Measurements from ENCODE around the gene PRPF8.

The PRPF8 gene

DNA sequence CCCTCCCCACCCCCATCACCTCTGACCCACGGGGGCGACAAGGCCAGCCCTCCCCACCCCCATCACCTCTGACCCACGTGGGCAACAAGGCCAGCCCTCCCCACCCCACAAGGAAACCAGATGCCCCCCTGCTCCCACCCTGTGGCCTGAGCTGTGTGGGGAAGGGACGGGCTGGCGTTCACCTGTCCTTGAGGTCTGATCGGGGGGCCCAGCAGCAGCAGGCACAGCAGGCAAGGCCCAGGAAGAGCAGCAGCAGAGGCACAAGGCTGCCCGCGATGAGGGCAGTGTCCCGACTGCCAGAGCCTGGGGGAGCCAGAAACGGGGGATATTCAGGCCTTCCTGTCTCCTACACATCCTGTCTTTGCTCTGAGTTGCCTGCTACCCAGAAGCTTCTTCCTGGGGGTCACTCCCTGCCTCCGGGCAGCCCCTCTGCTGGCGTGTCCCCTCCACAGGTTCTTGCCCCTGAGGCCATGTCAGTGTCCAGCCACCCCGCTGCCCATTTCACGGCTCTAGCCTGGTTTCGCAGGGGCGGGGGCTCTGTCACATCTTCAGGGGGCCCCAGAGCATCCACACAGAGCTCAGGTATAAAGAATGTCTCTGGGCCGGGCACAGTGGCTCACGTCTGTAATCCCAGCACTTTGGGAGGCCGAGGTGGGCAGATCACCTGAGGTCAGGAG, 45.9 kb downstream of the PRPF8 start:
- no peaks in the 10 kb centered on the region for H3K27me3 ChIP-seq (ENCODE audit: control insufficient read depth in 5 of 5, insufficient read depth in 4 of 5, low read length in 5 of 5)
- peaks cover 1 to 13% (median 12%) of the 10 kb centered on the region in 5 donors for H3K4me1 ChIP-seq (ENCODE audit: control insufficient read depth in 5 of 5, insufficient read depth in 5 of 5, low read length in 5 of 5)
- H3K27ac ChIP-seq (ENCODE audit: low read depth, low read length) = no peak overlapping the region
- H3K9me3 ChIP-seq (ENCODE audit: control insufficient read depth in 5 of 5, low read length in 5 of 5) = no peaks in the 10 kb centered on the region
- peaks cover 0 to 59% (median 32%) of the 10 kb centered on the region in 5 donors for H3K36me3 ChIP-seq (ENCODE audit: control insufficient read depth in 5 of 5, insufficient read depth in 5 of 5, low read length in 5 of 5)
- H3K4me3 ChIP-seq (ENCODE audit: low read depth in 1 of 5, low read length in 5 of 5) = no peak overlapping the region
- H3K9ac ChIP-seq (ENCODE audit: low read length in 5 of 5) = peak overlapping the region in 1 of 5 donors; percentile 25

DNA sequence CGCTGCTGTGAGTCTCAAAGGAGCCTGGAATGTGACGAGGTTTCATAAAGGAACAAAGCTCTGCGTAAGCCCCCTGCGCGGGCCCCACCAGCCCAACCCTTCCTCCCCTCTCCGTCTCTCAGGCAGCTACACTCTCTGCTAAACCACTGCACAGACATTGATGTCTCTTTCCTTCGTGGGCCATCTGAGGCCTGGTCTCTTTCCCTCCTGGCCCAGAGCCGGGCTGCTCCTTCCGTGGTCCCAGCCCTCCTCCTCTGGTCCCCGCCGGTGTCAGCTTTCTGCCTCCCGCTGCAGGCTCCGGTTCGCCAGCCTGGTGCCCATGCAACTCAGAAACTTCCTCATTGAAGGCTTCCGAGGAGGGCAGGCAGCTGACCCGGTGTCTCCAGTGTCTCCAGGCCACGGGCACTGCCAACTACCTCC, 46.5 kb downstream of the PRPF8 start:
- peaks cover 0 to 59% (median 32%) of the 10 kb centered on the region in 5 donors for H3K36me3 ChIP-seq (ENCODE audit: control insufficient read depth in 5 of 5, insufficient read depth in 5 of 5, low read length in 5 of 5)
- H3K4me1 ChIP-seq (ENCODE audit: control insufficient read depth in 5 of 5, insufficient read depth in 5 of 5, low read length in 5 of 5) = peaks cover 1 to 11% (median 7%) of the 10 kb centered on the region in 5 donors
- H3K9ac ChIP-seq (ENCODE audit: low read length in 5 of 5) = no peak overlapping the region
- no peak overlapping the region for H3K4me3 ChIP-seq (ENCODE audit: low read depth in 1 of 5, low read length in 5 of 5)
- no peaks in the 10 kb centered on the region for H3K27me3 ChIP-seq (ENCODE audit: control insufficient read depth in 5 of 5, insufficient read depth in 4 of 5, low read length in 5 of 5)
- no peaks in the 10 kb centered on the region for H3K9me3 ChIP-seq (ENCODE audit: control insufficient read depth in 5 of 5, low read length in 5 of 5)
- H3K27ac ChIP-seq (ENCODE audit: low read depth, low read length) = no peak overlapping the region

DNA sequence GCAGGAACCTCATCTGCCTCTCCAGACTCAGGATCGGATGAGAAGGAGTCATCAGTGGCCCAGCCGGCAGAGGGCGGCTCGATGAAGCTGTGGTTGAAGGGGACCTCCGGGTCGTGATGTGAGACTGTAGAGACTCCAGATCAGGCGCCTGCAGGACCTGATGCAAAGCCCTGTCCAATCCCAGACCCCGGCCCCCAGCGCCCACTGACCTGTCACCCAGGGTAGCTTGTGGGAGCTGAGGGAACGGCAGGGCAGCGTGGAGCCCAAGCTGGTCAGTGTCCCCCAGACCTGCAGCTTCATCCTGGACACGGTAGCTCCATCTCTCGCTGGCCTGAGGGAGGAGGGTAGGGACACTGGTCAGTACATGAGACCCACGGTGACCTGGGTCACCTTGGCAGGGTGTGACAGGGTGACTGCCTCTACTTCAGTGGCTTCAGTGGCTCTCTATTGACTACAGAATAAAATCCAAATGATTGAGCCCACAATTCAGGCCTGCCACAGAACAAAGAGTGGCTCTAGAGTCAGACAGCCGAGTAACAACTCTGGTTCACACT, 47.9 kb downstream of the PRPF8 start:
- Histone ChIP-seq H3K4me1 (ENCODE audit: control insufficient read depth in 5 of 5, insufficient read depth in 5 of 5, low read length in 5 of 5) (peaks cover 1 to 11% (median 8%) of the 10 kb centered on the region in 5 donors), H3K9ac (ENCODE audit: low read length in 5 of 5) (no peak overlapping the region), H3K27ac (ENCODE audit: low read depth, low read length) (no peak overlapping the region), H3K9me3 (ENCODE audit: control insufficient read depth in 5 of 5, low read length in 5 of 5) (no peaks in the 10 kb centered on the region), H3K4me3 (ENCODE audit: low read depth in 1 of 5, low read length in 5 of 5) (no peak overlapping the region), H3K27me3 (ENCODE audit: control insufficient read depth in 5 of 5, insufficient read depth in 4 of 5, low read length in 5 of 5) (no peaks in the 10 kb centered on the region), H3K36me3 (ENCODE audit: control insufficient read depth in 5 of 5, insufficient read depth in 5 of 5, low read length in 5 of 5) (peaks cover 0 to 59% (median 32%) of the 10 kb centered on the region in 5 donors)

DNA sequence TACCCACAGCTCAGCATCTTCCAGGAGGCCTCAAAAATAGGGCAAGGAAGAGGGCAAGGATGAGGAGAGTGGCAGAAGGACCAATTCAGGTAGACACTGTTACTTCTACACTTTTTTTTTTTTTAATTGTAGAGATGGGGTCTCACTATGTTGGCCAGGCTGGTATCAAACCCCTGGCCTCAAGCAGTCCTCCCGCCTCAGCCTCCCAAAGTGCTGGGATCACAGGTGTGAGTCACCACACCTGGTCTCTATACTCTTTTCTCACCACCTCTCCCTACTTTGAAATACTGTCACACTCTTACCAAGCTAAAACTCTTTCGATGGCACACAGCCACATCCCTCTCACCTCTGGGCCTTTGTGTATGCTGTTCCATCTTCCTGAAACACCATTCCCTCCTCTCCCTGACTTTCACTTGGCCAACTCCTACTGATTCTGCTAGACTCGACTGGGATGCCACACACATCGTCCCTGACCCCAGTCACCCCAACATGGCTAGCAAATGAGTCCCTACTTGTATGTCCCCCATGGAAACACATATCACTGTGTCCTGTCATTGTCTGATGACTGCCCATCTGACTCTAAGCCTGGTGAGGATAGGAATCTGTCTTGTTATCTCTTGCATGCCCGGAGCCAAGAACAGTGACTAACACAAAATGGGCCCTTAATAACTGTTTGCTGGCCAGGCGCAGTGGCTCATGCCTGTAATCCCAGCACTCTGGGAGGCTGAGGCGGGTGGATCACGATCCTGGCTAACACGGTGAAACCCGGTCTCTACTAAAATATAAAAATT, 48.8 kb downstream of the PRPF8 start:
- H3K4me3 ChIP-seq (ENCODE audit: low read depth in 1 of 5, low read length in 5 of 5) = no peak overlapping the region
- no peak overlapping the region for H3K27ac ChIP-seq (ENCODE audit: low read depth, low read length)
- peaks cover 1 to 14% (median 8%) of the 10 kb centered on the region in 5 donors for H3K4me1 ChIP-seq (ENCODE audit: control insufficient read depth in 5 of 5, insufficient read depth in 5 of 5, low read length in 5 of 5)
- peaks cover 0 to 57% (median 32%) of the 10 kb centered on the region in 5 donors for H3K36me3 ChIP-seq (ENCODE audit: control insufficient read depth in 5 of 5, insufficient read depth in 5 of 5, low read length in 5 of 5)
- H3K9ac ChIP-seq (ENCODE audit: low read length in 5 of 5) = no peak overlapping the region
- no peaks in the 10 kb centered on the region for H3K9me3 ChIP-seq (ENCODE audit: control insufficient read depth in 5 of 5, low read length in 5 of 5)
- no peaks in the 10 kb centered on the region for H3K27me3 ChIP-seq (ENCODE audit: control insufficient read depth in 5 of 5, insufficient read depth in 4 of 5, low read length in 5 of 5)

DNA sequence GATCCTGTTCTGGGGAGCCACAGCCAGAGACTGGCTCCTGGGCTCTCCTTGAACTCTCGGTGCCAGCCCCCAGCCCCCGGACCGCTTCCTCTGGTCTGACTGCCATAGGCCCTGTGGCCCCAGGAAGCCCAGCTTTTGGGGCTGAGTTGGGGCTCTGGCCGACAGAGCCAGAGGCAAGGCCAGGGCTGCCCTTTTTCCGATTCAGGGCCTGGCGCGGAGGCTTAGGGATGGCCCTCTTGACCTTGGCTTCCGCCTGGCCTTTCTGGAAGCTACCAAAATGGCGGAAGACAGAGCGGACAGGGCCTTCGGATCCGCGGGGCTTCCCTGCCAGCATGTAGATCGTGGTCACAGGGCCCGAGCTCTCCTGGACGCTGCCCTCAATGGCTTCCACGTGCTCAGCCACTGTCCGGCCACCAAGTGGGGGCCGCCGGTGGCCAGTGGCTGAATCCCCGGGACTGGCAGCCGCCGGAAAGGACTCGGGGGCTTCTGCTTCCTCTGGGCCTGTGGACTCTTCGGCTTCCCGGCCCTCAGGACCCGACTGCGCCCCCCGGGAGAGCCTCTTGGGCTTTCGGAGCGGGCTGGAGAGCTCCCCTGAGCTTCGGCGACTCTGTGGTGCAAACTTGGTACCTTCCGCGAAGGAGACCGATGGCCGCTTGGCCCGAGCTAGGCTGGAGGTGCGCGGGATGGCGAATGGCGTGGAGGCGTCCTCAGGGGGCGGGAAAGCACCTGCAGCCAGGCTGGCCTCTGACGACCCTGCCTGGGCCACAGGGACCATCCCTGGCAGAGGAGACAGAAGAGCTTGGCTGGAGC, 49.6 kb downstream of the PRPF8 start:
- Histone ChIP-seq H3K4me1 (ENCODE audit: control insufficient read depth in 5 of 5, insufficient read depth in 5 of 5, low read length in 5 of 5) (peaks cover 1 to 19% (median 10%) of the 10 kb centered on the region in 5 donors), H3K9me3 (ENCODE audit: control insufficient read depth in 5 of 5, low read length in 5 of 5) (no peaks in the 10 kb centered on the region), H3K4me3 (ENCODE audit: low read depth in 1 of 5, low read length in 5 of 5) (no peak overlapping the region), H3K36me3 (ENCODE audit: control insufficient read depth in 5 of 5, insufficient read depth in 5 of 5, low read length in 5 of 5) (peaks cover 0 to 49% (median 32%) of the 10 kb centered on the region in 5 donors), H3K27me3 (ENCODE audit: control insufficient read depth in 5 of 5, insufficient read depth in 4 of 5, low read length in 5 of 5) (no peaks in the 10 kb centered on the region), H3K9ac (ENCODE audit: low read length in 5 of 5) (peak overlapping the region in 2 of 5 donors; percentile 1 to 68), H3K27ac (ENCODE audit: low read depth, low read length) (no peak overlapping the region)

DNA sequence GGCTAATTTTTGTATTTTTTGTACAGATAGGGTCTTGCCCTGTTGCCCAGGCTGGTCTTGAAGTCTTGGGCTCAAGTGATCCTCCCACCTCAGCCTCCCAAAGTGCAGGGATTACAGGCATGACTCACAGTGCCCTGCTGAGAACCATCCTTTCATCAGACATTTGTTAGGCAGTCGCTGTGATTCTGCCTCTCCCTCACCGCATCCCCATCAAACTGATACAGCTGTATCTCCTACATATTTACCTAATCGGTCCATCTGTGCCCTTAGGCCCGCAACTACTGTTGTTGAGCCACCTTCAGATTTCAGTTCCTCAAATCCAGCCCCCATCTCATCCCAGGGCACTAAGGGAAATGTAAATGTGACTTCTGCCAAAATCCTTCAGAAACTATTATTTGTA, 54.0 kb downstream of the PRPF8 start:
- peaks cover 7 to 58% (median 43%) of the 10 kb centered on the region in 5 donors for H3K4me1 ChIP-seq (ENCODE audit: control insufficient read depth in 5 of 5, insufficient read depth in 5 of 5, low read length in 5 of 5)
- H3K36me3 ChIP-seq (ENCODE audit: control insufficient read depth in 5 of 5, insufficient read depth in 5 of 5, low read length in 5 of 5) = peaks cover 0 to 14% (median 9%) of the 10 kb centered on the region in 5 donors
- no peaks in the 10 kb centered on the region for H3K27me3 ChIP-seq (ENCODE audit: control insufficient read depth in 5 of 5, insufficient read depth in 4 of 5, low read length in 5 of 5)
- H3K9me3 ChIP-seq (ENCODE audit: control insufficient read depth in 5 of 5, low read length in 5 of 5) = no peaks in the 10 kb centered on the region
- no peak overlapping the region for H3K4me3 ChIP-seq (ENCODE audit: low read depth in 1 of 5, low read length in 5 of 5)
- no peak overlapping the region for H3K27ac ChIP-seq (ENCODE audit: low read depth, low read length)
- H3K9ac ChIP-seq (ENCODE audit: low read length in 5 of 5) = no peak overlapping the region

DNA sequence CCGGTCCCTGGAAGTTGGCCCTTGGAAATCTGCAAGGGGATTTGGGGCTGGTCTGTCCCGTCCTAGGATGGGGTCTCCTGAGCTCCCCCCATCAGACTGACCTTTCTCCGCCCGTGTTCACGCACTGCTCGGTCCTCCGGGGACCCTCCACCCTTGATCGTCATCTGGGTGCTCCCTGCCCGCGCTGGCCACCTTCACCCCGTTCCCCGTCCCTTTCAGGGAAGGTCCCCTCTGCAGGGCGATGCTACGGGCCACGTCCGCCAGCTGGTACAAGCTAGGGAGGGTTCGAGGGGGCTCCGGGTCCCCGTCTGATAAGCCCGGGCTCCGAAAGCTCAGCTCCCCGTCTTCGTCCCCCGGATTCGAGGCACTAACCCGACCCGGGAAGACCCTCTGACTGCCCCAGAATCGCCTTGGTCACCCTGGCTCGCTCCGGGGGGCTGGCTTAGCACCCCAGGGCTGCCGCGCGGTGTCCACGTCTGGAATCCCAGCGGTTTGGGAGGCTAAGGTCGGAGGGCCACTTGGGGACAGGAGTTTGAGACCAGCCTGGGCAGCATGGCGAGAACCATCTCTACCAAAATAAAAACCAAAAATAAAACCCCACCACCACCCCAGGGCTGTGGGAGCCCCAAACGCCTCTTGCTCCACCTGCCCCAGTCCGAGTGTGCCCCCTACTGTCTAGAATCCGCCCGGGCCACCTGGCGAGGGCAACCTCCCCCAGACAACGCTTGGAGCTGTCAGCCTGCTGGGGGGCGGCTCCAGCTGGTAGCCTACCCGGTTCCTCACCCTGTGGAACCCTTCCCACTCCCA, 55.0 kb downstream of the PRPF8 start:
- Histone ChIP-seq H3K27me3 (ENCODE audit: control insufficient read depth in 5 of 5, insufficient read depth in 4 of 5, low read length in 5 of 5) (no peaks in the 10 kb centered on the region), H3K4me1 (ENCODE audit: control insufficient read depth in 5 of 5, insufficient read depth in 5 of 5, low read length in 5 of 5) (peaks cover 7 to 64% (median 47%) of the 10 kb centered on the region in 5 donors), H3K36me3 (ENCODE audit: control insufficient read depth in 5 of 5, insufficient read depth in 5 of 5, low read length in 5 of 5) (peaks cover 0 to 8% (median 0%) of the 10 kb centered on the region in 5 donors), H3K9me3 (ENCODE audit: control insufficient read depth in 5 of 5, low read length in 5 of 5) (no peaks in the 10 kb centered on the region), H3K27ac (ENCODE audit: low read depth, low read length) (peak overlapping the region; percentile 84), H3K4me3 (ENCODE audit: low read depth in 1 of 5, low read length in 5 of 5) (peak overlapping the region; percentile 53 to 95 (median 70)), H3K9ac (ENCODE audit: low read length in 5 of 5) (peak overlapping the region in 4 of 5 donors; percentile 6 to 77 (median 72))

DNA sequence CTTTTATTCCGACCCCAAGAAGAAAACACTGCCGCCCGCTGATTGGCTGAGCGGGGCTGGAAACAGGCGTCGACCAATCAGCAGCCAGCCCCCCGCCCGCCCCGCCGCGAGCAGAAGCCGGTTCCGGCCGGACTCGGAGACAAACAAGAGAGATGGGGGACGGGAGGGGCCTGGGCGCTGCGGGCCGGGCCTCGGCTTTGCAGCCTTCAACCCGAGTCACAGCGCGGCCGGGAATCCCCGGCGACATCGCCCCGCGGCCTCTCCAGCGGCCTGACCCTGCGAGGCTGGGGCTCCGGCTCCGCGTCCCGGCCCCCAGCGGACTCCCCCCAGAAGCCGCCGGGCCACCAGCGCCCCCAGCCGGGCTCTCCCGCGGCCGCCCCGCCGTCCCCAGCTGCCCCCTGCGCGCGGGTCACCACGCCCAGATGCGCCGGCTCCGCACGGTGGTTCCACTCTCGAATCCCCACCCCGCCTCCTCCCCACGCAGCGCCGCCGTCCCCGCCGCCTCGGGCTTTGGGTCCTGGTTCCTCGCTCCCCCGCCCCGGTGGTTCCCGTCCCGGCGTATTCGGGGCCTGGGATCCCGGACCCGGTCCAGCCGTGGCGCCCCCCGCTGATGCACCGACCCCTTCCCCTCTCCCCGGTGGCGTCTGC, 55.7 kb downstream of the PRPF8 start:
- H3K27me3 ChIP-seq (ENCODE audit: control insufficient read depth in 5 of 5, insufficient read depth in 4 of 5, low read length in 5 of 5) = no peaks in the 10 kb centered on the region
- peak overlapping the region in 4 of 5 donors; percentile 32 to 77 (median 72) for H3K9ac ChIP-seq (ENCODE audit: low read length in 5 of 5)
- no peaks in the 10 kb centered on the region for H3K9me3 ChIP-seq (ENCODE audit: control insufficient read depth in 5 of 5, low read length in 5 of 5)
- peak overlapping the region; percentile 84 for H3K27ac ChIP-seq (ENCODE audit: low read depth, low read length)
- peaks cover 0 to 6% (median 0%) of the 10 kb centered on the region in 5 donors for H3K36me3 ChIP-seq (ENCODE audit: control insufficient read depth in 5 of 5, insufficient read depth in 5 of 5, low read length in 5 of 5)
- peaks cover 6 to 61% (median 43%) of the 10 kb centered on the region in 5 donors for H3K4me1 ChIP-seq (ENCODE audit: control insufficient read depth in 5 of 5, insufficient read depth in 5 of 5, low read length in 5 of 5)
- peak overlapping the region; percentile 53 to 95 (median 70) for H3K4me3 ChIP-seq (ENCODE audit: low read depth in 1 of 5, low read length in 5 of 5)

All from subcutaneous abdominal adipose tissue (tissue), 5 donors.